ENCODE measurements around the gene MXRA7.

MXRA7 gene

GRCh38 chr17:76672892-76673291 lies 37.9 kb downstream of the MXRA7 start:
- FAIRE-seq (no peak), DNase-seq (ENCODE audit: insufficient read length, low spot score) (no peak)
- TF ChIP-seq POLR2A (IDR thresholded peaks at IDR 0.05; ENCODE audit: low read depth, low read length) (no peak), TAF1 (IDR thresholded peaks at IDR 0.05; ENCODE audit: low read depth, low read length) (no peak), PAX5 (IDR thresholded peaks at IDR 0.05; ENCODE audit: insufficient read depth, low read length, severe bottlenecking) (no peak), POLR2AphosphoS5 (IDR thresholded peaks at IDR 0.05; ENCODE audit: low read depth, low read length) (no peak), POU2F2 (IDR thresholded peaks at IDR 0.05; ENCODE audit: low read depth, low read length) (no peak), SPI1 (IDR thresholded peaks at IDR 0.05; ENCODE audit: low read depth, low read length) (no peak)

DNA sequence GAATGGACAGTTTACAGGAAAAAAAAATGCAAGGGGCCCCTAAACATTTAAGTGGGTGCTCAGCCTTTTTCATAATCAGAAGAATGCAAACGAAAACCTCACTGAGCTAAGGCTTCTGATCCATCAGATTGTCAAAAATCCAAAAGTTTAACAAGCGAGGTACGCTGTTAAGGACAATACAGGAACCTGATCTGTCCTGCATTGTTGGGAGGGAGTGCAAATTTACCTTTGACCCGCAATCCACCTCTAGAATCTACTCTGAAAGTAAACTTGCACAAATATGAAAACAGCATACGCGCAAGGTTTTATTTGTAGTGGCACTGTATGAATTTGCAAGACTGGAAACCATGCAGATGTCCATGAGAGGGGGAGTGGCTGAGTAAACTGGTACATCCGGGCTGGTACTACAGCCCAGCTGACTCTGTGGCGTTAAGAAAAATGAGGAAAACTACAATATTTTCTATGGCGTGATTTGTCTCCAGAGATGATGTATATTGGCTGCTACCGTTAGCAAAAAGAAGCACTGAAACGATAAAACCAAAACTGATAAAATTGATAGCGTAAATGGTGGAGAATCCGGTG lies 38.4 kb downstream of the MXRA7 start:
- peak; percentile 20 for FAIRE-seq
- no peak for DNase-seq (ENCODE audit: insufficient read length, low spot score)
- no peak for TF ChIP-seq POLR2AphosphoS5 (IDR thresholded peaks at IDR 0.05; ENCODE audit: low read depth, low read length)
- TF ChIP-seq TAF1 (IDR thresholded peaks at IDR 0.05; ENCODE audit: low read depth, low read length): no peak
- no peak for TF ChIP-seq POLR2A (IDR thresholded peaks at IDR 0.05; ENCODE audit: low read depth, low read length)
- TF ChIP-seq SPI1 (IDR thresholded peaks at IDR 0.05; ENCODE audit: low read depth, low read length): no peak
- TF ChIP-seq PAX5 (IDR thresholded peaks at IDR 0.05; ENCODE audit: insufficient read depth, low read length, severe bottlenecking): no peak
- TF ChIP-seq POU2F2 (IDR thresholded peaks at IDR 0.05; ENCODE audit: low read depth, low read length): no peak

DNA sequence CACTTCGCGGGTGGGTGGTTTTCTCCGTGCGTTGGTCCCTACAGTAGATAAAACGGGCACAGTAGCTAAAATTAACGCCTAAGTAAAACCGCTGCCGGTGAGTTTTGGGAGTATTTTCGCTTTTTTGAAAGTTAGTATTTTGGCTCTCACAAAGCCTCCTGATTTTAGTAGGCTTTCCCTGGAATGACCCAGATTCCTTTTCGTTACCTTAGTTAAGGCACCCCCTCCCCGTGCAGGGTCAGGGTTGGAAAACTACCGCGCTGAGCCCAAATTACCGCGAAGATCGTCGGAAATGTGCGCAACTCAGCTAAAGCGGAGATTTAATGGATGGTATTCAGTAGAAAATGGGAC lies 38.9 kb downstream of the MXRA7 start:
- peak; percentile 33 for FAIRE-seq
- TF ChIP-seq SPI1 (IDR thresholded peaks at IDR 0.05; ENCODE audit: low read depth, low read length): no peak
- TF ChIP-seq POLR2AphosphoS5 (IDR thresholded peaks at IDR 0.05; ENCODE audit: low read depth, low read length): peak; percentile 46; the same call in 1 of the 2 replicates
- TF ChIP-seq PAX5 (IDR thresholded peaks at IDR 0.05; ENCODE audit: insufficient read depth, low read length, severe bottlenecking): no peak
- TF ChIP-seq TAF1 (IDR thresholded peaks at IDR 0.05; ENCODE audit: low read depth, low read length): no peak
- no peak for TF ChIP-seq POU2F2 (IDR thresholded peaks at IDR 0.05; ENCODE audit: low read depth, low read length)
- peak; percentile 74; the same call in 1 of the 2 replicates for TF ChIP-seq POLR2A (IDR thresholded peaks at IDR 0.05; ENCODE audit: low read depth, low read length)
- no peak for DNase-seq (ENCODE audit: insufficient read length, low spot score)

DNA sequence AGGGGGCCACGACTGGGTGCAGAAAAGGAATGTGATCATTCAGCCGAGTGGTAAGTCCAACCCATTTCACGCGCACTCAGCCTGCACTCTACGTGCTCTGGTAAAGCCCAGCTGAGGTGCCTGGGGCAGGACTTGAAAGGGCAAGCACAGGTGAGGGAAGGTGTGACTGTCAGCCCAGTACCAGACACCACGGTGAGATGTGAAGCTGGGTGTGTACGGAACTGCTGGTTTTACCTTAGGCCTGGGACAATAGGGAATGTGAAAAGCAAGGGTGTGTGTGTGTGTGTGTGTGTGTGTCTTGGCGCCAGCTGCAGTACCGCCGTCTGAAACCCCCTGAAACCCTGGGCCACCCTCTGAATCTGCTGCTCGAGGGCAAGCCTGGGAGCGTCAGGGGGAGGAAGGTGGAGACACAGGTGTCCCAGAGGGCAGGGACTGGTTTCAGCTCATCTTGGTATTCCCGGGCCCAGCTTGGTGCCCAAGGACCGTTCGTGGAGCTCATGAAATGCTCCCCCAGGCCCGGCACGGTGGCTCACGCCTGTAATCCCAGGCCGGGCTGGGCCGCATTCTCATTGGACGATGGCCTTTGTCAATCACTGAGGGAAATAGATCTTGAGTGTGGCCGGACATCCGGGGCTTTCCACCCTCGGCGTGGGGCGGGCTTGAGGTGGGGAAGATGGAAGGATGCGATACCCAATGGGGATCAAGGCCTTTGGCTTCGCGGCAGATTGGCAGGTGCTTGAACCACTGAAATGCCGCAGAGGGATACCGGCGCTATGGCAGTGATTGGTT lies 39.4 kb downstream of the MXRA7 start:
- TF ChIP-seq TAF1 (IDR thresholded peaks at IDR 0.05; ENCODE audit: low read depth, low read length) (no peak), POU2F2 (IDR thresholded peaks at IDR 0.05; ENCODE audit: low read depth, low read length) (no peak), POLR2A (IDR thresholded peaks at IDR 0.05; ENCODE audit: low read depth, low read length) (no peak; the same call in 1 of the 2 replicates), SPI1 (IDR thresholded peaks at IDR 0.05; ENCODE audit: low read depth, low read length) (no peak), POLR2AphosphoS5 (IDR thresholded peaks at IDR 0.05; ENCODE audit: low read depth, low read length) (peak; percentile 49), PAX5 (IDR thresholded peaks at IDR 0.05; ENCODE audit: insufficient read depth, low read length, severe bottlenecking) (no peak)
- FAIRE-seq: peak; percentile 98
- peak; percentile 94 for DNase-seq (ENCODE audit: insufficient read length, low spot score)

- FAIRE-seq: no peak
- TF ChIP-seq POLR2AphosphoS5 (IDR thresholded peaks at IDR 0.05; ENCODE audit: low read depth, low read length) (no peak), SPI1 (IDR thresholded peaks at IDR 0.05; ENCODE audit: low read depth, low read length) (no peak), POU2F2 (IDR thresholded peaks at IDR 0.05; ENCODE audit: low read depth, low read length) (no peak), POLR2A (IDR thresholded peaks at IDR 0.05; ENCODE audit: low read depth, low read length) (no peak), TAF1 (IDR thresholded peaks at IDR 0.05; ENCODE audit: low read depth, low read length) (no peak), PAX5 (IDR thresholded peaks at IDR 0.05; ENCODE audit: insufficient read depth, low read length, severe bottlenecking) (no peak)
- no peak for DNase-seq (ENCODE audit: insufficient read length, low spot score)
These were observed 40.0 kb downstream of the MXRA7 start for GRCh38 chr17:76670718-76671122.

GRCh38 chr17:76670020-76670717 lies 40.6 kb downstream of the MXRA7 start:
- DNase-seq (ENCODE audit: insufficient read length, low spot score) (no peak), FAIRE-seq (no peak)
- TF ChIP-seq SPI1 (IDR thresholded peaks at IDR 0.05; ENCODE audit: low read depth, low read length) (no peak), PAX5 (IDR thresholded peaks at IDR 0.05; ENCODE audit: insufficient read depth, low read length, severe bottlenecking) (no peak), TAF1 (IDR thresholded peaks at IDR 0.05; ENCODE audit: low read depth, low read length) (no peak), POU2F2 (IDR thresholded peaks at IDR 0.05; ENCODE audit: low read depth, low read length) (no peak), POLR2A (IDR thresholded peaks at IDR 0.05; ENCODE audit: low read depth, low read length) (no peak), POLR2AphosphoS5 (IDR thresholded peaks at IDR 0.05; ENCODE audit: low read depth, low read length) (no peak)

- no peak for FAIRE-seq
- no peak for DNase-seq (ENCODE audit: insufficient read length, low spot score)
- TF ChIP-seq TAF1 (IDR thresholded peaks at IDR 0.05; ENCODE audit: low read depth, low read length): no peak
- TF ChIP-seq POLR2A (IDR thresholded peaks at IDR 0.05; ENCODE audit: low read depth, low read length): no peak
- TF ChIP-seq SPI1 (IDR thresholded peaks at IDR 0.05; ENCODE audit: low read depth, low read length): no peak
- no peak for TF ChIP-seq POU2F2 (IDR thresholded peaks at IDR 0.05; ENCODE audit: low read depth, low read length)
- no peak for TF ChIP-seq POLR2AphosphoS5 (IDR thresholded peaks at IDR 0.05; ENCODE audit: low read depth, low read length)
- TF ChIP-seq PAX5 (IDR thresholded peaks at IDR 0.05; ENCODE audit: insufficient read depth, low read length, severe bottlenecking): no peak
These were observed 42.8 kb downstream of the MXRA7 start for GRCh38 chr17:76667786-76668453.

- FAIRE-seq (no peak), DNase-seq (ENCODE audit: insufficient read length, low spot score) (no peak)
- no peak for TF ChIP-seq TAF1 (IDR thresholded peaks at IDR 0.05; ENCODE audit: low read depth, low read length)
These were observed 43.3 kb downstream of the MXRA7 start for GRCh38 chr17:76667491-76667755.

GRCh38 chr17:76660656-76661042 lies 50.1 kb downstream of the MXRA7 start:
- FAIRE-seq (no peak), DNase-seq (ENCODE audit: insufficient read length, low spot score) (no peak)
- TF ChIP-seq SPI1 (IDR thresholded peaks at IDR 0.05; ENCODE audit: low read depth, low read length): no peak
- no peak for TF ChIP-seq POLR2A (IDR thresholded peaks at IDR 0.05; ENCODE audit: low read depth, low read length)
- no peak for TF ChIP-seq PAX5 (IDR thresholded peaks at IDR 0.05; ENCODE audit: insufficient read depth, low read length, severe bottlenecking)
- no peak for TF ChIP-seq TAF1 (IDR thresholded peaks at IDR 0.05; ENCODE audit: low read depth, low read length)
- TF ChIP-seq POLR2AphosphoS5 (IDR thresholded peaks at IDR 0.05; ENCODE audit: low read depth, low read length): no peak
- TF ChIP-seq POU2F2 (IDR thresholded peaks at IDR 0.05; ENCODE audit: low read depth, low read length): no peak

Data from GM12891 (cell line).